HG02798 (cell line): Measurements from ENCODE around the gene LIMCH1.
"Not testable (repeated sequence)": the region's sequence is repeated elsewhere in the genome, so short reads cannot be mapped to it uniquely, and the experiment has no call there.

Source experiments
- ATAC-seq: cut with Tn5 transposase; IDR thresholded peaks from one replicate; pipeline ENCODE4 v1.9.1; 2021; ENCODE audit warnings: mild to moderate bottlenecking; ENCODE audit not compliant: unreplicated experiment, poor library complexity

Gene LIMCH1

DNA sequence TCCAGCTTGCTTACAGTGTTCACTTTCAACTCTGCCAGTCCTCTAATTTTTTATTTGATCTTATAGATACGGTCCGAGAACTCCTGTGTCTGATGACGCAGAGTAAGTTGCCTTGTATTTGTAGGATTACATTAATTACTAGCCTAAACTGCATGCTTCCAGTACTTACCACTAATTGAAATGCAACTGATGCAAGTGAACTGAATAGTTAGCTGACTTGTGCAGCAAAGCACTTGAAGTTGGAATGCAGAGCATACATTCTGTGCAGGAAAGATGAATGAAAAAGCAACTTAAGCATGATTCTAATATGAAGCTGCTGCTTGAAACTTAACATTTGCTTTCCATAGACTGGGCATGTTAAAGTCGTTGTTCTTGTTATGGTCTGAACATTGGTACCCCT is 100.9 kb downstream of the LIMCH1 start:
- no peak for ATAC-seq

DNA sequence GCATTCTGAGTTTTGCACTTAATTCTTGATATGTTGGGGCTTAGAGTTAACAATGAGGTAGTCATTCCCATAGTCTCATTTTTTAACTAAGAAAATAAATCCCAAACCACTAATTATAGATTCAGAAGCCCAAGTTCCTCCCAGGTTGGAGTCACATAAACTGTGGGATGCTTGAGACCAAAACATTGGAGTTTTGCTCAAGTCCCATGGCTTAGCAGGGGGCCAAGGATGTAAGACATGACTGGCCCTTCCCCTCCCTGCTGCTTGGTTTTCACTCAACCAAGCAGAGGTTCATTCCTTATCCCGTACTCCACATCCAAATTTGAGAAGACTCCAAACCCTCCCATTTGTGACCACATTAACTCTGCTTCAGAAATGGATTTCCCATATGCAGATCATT is 101.3 kb downstream of the LIMCH1 start:
- ATAC-seq, result no peak

DNA sequence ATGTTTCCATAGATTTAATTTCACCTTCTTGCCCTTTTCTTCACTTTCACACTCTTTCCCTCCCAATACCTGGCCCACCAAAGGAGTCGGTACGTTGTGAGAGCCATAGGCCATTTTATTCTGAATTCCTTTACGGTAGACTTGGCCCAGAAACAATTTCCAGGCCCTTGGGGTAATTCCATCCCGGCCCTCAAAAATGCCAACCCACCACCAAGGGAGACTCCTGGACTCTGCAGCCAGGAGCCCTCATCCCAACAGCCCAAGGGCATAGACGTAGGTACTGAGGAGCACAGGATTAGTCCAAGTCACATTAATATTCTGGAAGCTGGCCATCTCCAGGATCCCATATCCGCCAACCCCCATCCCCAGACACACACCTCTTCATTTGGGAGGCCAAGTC is 102.9 kb downstream of the LIMCH1 start:
- no peak for ATAC-seq

DNA sequence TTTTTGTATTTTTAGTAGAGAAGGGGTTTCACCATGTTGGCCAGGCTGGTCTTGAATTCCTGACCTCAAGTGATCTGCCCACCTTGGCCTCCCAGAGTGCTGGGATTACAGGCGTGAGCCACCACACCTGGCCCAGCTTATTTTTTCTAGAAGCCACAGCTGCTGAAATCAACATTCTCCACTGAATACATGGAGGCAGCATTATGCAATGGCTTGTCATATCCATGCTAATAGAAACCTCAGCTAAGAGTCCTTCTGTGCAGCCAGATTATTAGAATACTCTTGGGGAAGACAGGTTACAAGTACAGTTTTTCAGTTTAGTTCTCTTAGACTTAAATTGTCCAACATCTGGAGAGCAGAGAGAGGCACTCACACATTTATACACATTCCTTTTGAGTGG is 104.8 kb downstream of the LIMCH1 start:
- ATAC-seq, result not testable (repeated sequence)

GRCh38 chr4:41643331-41643730 is 105.4 kb downstream of the LIMCH1 start:
- no peak for ATAC-seq

GRCh38 chr4:41644288-41644914 is 106.4 kb downstream of the LIMCH1 start:
- ATAC-seq, result no peak

- no peak for ATAC-seq
Observed at GRCh38 chr4:41644915-41645295, 106.9 kb downstream of the LIMCH1 start.

DNA sequence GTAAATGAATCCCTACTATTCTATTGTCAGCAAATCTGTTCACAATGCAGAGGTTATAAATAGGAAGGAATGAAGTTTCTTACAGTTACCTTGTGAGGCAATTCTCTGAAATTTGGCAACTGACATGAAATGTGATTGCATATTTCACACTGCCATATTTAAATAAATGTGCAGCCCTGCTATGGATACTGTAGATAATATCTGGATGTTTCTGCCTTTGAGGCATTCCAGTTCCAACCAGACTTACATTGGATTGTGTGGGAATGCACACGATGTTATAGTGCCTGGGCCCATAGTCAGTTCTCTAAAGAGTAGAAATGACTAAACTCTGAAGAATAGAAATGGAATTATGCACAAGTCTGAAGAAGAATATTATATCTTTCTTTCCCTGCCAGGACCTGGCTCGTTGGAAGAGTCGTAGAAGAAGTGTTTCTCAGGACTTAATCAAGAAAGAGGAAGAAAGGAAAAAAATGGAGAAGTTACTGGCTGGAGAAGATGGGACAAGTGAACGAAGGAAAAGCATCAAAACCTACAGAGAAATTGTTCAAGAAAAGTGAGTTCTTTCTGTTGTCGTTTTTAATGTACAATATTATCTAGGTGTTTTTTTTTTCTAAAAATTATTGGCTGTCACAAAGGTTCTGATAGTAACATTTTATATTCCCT is 107.9 kb downstream of the LIMCH1 start:
- ATAC-seq, result no peak

- ATAC-seq, result no peak
Observed at GRCh38 chr4:41646862-41647261, 108.9 kb downstream of the LIMCH1 start.

DNA sequence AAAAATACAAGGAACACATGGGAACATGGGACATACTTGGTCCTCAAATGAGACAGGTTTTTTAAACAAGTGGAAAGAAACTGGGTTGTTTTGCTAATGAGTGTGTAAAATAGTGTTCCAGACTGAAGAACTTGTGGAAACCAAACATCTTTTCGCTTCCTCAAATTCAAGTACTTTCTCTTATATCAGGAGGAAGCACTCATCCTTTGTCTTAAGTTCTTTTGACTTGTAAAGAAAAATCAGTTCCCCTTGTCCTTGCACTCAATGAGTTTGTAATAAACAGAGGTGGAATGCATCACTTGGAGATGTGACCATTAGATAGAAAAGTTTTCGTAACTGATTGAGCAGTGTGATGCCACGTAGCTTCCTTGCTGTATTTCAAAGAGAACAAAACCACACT is 109.4 kb downstream of the LIMCH1 start:
- no peak for ATAC-seq

GRCh38 chr4:41651150-41651549 is 113.2 kb downstream of the LIMCH1 start:
- not testable (repeated sequence) for ATAC-seq

GRCh38 chr4:41652971-41653370 is 115.0 kb downstream of the LIMCH1 start:
- ATAC-seq, result no peak

DNA sequence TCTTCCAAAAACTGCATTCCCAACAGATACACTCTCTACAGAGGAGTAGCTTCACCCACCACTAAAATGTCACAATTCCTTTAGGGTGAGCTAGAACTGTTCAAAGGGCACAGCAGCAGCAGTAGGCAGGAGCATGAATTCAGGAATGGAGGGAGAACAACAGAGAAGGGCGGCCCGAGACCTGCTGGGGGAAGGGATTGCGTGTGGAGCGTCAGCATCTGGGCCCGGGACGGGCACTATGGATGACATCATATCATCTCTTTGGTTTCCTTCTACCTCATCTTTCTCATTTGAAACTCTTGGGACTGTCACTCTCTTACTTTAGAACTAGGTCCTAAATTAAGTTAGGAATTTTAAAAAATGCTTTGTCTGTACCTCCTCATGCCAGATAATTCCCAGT is 115.6 kb downstream of the LIMCH1 start:
- no peak for ATAC-seq

DNA sequence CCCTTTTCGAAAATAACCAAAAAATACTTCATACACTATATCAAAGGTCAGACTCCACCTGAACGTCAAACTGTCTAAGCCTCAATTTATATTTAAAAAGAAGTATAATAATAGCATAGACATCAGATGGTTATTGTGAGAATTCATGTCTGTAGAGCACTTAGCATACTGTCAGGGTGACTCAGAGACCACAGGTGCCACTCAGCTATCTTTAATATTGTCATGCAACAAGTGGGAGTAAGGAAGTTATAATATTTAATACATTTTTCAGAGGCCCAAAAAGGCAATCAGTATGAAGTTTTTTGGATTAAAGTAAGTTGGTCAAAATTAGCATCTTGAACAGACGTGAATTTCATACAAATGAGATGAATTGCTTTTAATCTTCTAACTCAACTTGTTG is 117.2 kb downstream of the LIMCH1 start:
- no peak for ATAC-seq

DNA sequence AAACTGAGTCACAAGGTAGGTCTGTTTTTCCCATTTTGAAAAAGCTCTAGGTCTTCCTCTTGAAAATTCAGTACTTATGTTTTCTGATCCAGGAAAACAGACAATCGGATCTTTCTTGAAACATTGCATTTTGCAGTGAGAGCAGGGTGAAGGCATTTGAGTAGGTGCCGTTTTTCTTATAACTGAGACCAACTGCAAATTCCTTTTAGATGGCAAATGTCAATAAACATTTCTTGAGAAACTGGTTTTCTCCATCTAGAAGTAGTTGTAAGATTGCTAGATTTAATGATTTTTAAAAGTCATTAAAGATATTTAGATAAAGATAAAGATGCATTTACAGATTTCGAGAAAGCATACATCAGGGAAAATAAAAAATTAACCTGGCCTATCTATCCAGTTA is 118.1 kb downstream of the LIMCH1 start:
- ATAC-seq, result no peak

DNA sequence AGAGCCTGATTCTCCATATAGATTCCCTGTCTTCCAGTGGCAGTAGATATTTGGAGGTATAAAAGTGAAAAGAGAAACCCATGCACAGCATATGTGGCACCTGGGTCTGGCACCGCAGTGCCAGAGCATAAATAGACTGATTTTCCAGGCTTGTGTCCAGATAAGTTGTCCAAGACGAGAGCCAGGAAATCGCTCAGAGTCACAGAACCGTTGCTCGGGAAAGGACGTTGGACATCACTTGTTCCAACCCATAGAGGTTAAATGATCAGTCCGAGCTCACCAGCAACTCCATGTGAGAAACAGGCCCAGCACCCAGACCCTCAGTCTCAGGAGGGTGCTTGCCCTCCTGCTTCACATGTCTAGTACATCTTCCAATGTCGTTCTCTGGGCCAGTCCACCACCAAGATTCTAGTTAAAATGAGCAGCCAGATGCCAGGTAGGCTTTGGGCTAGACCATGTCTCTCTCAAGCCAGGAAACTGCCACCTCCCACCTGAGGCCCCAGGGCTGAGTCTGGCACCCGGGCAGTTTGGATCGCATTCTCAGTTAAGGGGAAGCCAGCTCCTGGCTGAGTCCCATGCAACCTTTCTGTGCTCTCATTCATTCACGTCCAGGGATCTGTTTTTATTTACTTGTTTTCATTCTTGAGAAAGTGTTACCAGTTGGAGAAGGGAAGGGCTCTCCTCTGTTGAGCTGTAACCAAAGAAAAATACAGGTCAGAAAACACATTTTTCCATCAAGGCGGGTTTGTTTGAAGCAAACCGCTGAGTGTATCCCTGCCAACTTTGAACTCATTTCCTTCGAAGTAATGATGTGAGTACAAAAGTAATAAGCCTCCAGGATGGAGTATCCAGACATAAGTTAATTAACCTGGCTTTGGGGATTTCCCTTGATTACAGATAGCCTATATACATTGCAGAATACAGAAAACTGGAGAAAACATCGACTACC is 118.9 kb downstream of the LIMCH1 start:
- no peak for ATAC-seq

- no peak for ATAC-seq
Observed at GRCh38 chr4:41657561-41657960, 119.6 kb downstream of the LIMCH1 start.

- ATAC-seq, result no peak
Observed at GRCh38 chr4:41658163-41658562, 120.2 kb downstream of the LIMCH1 start.

DNA sequence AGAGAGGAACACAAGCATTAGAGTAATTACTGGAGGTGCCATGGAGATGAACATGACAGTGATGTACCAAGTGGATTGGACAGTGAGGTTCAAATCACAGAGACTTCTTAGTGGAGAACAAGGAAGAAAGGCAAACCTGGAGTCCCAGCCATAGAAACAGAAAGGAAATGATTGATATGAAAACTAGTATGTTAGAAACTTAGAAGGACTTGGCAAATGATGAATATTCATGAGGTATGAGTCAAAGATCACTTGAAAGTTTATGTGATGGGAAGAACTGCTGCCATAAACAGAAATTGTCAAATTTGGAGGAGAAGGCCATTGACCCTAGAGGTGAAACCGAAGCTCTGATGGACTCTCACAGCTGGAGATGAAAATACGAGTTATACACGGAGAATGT is 122.4 kb downstream of the LIMCH1 start:
- ATAC-seq, result no peak

- peak; percentile 62 for ATAC-seq
Observed at GRCh38 chr4:41661442-41662076, 123.6 kb downstream of the LIMCH1 start.
